Hypothalamus (tissue), 51 donors: ENCODE results near the gene RECK.
"Not testable (repeated sequence)": the region's sequence is repeated elsewhere in the genome, so short reads cannot be mapped to it uniquely, and the experiment has no call there.

ENCODE experiments used
- DNase-seq, 51 donors: peaks; one replicate each; lab custom pipeline; 2025; lab: John Stamatoyannopoulos, UW

Gene RECK, protein sequence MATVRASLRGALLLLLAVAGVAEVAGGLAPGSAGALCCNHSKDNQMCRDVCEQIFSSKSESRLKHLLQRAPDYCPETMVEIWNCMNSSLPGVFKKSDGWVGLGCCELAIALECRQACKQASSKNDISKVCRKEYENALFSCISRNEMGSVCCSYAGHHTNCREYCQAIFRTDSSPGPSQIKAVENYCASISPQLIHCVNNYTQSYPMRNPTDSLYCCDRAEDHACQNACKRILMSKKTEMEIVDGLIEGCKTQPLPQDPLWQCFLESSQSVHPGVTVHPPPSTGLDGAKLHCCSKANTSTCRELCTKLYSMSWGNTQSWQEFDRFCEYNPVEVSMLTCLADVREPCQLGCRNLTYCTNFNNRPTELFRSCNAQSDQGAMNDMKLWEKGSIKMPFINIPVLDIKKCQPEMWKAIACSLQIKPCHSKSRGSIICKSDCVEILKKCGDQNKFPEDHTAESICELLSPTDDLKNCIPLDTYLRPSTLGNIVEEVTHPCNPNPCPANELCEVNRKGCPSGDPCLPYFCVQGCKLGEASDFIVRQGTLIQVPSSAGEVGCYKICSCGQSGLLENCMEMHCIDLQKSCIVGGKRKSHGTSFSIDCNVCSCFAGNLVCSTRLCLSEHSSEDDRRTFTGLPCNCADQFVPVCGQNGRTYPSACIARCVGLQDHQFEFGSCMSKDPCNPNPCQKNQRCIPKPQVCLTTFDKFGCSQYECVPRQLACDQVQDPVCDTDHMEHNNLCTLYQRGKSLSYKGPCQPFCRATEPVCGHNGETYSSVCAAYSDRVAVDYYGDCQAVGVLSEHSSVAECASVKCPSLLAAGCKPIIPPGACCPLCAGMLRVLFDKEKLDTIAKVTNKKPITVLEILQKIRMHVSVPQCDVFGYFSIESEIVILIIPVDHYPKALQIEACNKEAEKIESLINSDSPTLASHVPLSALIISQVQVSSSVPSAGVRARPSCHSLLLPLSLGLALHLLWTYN

DNA sequence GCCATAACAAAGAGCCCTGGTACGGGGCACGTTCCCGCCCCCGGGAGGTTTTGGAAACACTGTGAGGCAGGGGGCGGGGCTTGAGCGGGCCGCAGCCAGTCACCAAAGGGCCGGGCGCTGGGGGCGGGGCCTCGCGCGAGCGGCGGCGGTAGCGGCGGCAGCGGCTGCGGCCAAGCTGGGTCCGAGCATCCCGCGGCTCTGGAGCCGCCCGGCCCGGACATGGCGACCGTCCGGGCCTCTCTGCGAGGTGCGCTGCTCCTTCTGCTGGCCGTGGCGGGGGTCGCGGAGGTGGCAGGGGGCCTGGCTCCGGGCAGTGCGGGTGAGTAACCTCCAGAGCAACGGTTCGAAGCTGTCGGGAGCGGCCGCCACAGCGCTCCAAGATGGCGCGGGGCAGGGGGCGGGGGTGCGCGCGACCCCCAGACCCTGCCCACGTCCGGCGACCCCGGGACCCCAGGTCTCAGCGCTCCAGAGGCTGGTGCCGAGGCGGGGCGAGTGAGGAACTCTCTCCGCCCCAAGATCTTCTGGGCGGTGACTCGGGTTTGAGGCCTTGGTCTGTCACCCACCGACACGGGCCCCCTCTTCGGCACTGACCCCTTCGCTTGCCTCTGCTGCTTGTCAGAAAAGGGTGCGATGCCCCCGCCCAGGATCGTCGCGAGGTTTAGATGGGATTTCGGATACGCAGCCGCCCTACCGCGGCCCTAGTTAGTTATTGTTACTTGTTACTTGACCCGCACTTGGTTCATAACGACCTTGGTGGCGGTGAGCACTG is at the start of gene RECK:
Gene RECK, plus strand, starts transcription at position 134 of the 769 bp plus-strand sequence. Its CDS starts 86 bp downstream, at position 220.
- DNase-seq, result peak; percentile 24 to 93 (median 81)

DNA sequence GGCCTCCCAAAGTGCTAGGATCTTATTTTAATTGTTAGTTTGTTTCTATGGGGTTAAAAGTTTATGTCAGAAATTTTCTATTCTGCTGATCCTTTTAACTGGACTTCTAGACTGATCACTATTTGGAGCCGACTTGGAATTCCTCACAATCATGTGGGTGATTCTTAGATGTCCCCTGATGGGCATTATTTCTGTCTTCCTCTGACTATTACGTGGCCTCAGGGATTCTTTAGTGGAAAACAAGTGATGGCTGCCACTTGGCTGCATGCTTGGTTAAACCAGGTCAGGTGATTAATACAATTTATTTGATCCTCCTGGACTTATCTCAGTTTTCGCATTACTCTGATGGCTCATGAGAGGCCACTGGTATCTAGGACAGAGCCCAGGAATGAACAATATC is 46.6 kb upstream of the RECK start:
- DNase-seq, result no peak

DNA sequence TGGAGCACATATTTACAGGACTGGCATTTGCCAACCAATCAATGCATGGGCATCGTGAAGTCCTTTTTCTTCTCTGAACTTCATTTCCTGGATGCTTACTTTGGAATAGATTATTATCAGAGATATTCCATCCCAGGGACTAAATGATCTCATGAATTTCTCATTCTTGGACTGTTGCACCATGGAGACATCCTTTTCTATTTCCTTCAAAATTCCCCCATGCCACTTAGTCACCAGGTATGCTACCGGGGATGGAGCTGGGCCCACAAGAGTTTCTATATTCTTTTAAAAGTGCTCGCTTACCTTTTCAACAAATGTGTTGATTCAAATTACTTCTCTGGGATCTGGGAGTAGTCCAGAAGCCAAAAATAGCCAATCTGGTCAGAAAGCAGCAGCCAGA is 43.6 kb upstream of the RECK start:
- not testable (repeated sequence) for DNase-seq

DNA sequence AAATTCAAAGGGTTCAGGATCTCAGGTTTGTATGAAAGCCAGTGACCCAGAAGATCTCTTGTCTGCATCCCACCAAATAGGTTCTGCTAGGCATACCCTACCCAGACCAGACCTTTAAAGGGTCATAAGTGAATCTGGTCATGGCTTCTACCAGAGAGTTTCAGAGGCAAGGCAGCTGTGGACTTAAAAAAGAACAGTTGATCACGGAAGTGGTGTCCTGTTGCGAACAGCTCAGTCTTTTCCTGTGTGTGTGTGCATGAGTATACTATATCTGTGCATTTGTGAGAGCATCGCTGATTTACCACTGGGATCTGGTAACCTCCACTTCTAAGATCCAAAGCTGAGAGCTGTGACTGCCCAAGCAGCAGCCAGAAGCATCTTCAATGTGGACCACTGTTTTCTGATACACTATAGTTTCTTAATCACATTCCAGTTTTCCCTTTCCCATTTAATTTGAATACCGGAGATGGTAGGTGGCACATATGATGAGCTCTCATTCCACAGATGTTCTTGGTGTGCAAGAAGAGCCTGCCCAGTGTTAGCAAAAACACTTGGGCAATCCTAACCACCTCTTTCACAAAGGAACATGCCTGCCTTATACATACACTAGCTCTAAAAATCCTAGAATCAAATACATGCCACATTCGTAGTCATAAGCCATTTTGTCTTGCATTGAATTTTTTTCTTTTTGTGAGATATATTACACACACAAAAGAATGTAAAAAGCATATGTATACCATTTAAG is 42.6 kb upstream of the RECK start:
- no peak for DNase-seq

DNA sequence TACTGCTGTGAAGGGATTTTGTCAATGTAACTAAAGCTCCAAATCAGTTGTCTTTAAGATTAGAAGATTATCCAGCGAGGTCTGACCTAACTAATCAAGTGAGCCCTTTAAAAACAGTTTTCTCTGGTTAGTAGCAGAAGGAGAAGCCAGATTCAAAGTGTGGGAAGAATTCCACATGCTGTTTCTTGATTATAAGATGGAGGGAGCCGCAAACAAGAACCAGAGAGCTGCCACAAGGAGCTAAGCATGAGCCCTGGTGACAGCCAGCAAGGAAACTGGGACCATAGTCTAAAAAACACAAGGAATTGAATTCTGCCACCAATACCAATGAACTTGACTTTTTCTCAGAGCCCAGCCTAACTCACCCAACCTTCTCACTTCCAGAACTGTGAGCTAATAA is 41.8 kb upstream of the RECK start:
- DNase-seq, result no peak

DNA sequence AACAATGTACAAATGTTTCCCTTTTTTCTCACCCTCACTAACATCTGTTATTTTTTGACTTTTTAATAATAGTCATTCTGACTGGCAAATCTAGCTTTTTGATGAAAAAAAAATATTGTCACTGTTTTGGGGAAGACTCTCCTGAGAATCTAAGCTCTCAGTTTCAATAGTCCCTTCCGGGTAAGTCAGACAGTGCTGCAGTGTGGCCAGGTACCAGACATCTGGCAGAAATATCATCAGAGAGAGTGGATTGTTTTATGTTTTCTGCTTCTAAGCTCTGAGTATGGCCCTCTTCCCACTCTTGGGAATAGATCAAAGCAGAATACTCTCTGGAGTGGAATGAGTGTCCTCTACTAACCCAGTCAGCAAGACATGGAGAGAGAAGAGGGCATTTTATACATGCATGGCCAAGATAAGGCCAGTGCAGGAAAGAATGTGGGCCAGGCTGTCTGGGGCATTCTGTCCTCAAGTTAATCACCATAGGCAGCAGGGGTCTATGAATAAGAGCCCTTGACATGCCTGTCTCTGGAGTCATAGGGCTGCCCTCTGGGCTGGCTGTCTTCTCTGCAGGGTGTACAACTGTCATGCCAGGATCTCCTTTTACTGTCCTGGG is 40.2 kb upstream of the RECK start:
- DNase-seq, result no peak

DNA sequence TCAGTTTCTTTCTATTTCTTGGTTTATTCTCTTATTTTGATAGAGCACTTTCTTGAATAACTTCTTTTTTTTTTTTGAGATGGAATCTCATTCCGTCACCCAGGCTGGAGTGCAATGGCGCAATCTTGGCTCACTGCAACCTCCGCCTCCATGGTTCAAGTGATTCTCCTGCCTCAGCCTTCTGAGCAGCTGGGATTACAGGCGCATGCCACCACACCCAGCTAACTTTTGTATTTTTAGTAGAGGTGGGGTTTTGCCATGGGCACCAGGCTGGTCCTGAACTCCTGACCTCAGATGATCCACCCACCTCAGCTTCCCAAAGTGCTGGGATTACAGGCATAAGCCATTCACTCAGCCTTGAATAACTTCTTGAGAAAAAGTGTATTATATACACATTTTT is 39.7 kb upstream of the RECK start:
- DNase-seq, result not testable (repeated sequence)

DNA sequence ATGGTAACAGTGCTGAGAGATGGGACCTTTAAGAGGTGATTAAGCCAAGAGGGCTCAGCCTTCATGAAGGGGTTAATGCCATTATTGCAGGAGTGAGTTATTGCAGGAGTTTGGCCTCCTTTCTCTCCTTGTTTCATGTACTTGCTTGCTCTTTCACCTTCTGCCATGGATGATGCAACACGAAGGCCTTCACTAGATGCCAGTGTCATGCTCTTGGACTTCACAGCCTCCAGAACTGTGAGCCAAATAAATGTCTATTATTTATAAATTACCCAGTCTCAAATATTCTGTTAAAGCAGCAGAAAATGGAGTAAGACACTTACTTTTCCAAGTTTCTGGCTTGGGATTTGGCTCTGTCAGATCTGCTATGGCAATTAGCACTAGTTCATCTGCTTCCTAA is 38.4 kb upstream of the RECK start:
- no peak for DNase-seq

DNA sequence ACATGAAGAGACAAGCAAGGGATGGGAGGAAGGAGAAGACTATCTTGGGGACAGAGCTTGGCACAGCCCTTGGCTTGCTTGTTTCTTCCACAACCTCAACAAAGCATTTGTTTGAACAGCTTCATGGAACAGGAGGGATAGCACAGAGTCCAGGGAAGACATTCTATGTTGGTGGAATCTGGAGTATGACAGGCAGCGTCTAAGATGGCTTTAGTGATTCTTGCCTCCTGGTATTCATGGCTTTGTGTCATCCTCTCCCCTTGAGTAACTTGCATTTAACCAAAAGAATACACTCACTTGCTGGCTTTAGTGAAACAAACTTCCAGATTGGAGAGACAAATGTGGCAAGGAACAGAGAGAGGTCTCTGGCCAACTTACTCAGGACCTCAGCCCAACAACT is 30.8 kb upstream of the RECK start:
- no peak for DNase-seq

DNA sequence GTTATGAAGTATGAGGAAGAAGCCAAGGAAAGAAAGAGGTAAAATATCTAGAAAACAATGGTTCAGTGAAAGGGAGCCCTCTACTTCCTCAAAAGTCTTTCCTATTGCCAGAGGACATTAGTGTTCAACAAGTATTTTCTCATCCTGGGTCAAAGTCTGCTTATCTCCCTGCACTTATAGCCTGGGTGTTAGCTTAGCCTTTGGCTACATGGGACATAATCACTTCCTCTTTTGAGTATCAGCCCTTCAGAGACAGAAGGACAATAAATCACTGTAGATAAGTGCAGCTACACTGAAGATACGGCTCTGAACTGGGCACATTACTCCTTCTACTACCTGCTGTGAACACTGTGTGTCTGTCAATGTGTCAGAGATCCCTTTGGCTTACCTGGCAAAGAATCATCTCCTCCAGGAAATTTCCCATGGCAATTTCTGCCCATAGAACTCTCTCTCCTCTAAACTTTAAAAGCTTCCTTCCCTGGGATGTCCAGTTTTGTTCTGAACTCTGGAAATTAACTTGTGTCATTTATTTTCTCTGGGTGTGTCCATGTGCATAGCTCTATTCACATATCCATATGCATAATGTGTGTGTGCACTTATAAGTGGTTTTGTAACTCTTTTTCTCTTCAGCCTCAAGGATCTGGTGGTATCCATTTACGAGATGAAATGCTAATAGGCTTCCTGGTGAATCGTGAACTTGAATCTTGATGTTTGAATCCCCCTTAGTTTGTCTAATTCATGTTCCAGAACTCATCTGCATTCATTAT is 30.0 kb upstream of the RECK start:
- DNase-seq, result no peak

DNA sequence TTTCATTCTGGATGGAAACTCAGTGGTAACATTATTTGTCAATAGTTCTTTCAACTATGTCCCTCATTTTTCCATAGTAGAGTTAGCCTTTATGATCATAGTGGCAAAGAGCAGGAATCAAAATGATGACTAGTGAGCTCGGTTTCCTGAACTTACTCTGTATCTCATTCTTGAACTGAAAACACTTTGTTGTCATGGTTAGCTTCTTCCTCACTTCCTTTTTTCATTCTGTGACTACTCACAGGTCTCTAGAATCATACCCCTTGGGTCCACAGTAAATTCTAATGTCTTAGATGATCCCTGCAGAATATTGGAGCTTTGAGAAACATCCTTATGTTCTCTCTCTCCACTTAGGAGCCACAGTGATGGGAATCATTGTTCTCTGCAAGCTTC is 29.4 kb upstream of the RECK start:
- no peak for DNase-seq

DNA sequence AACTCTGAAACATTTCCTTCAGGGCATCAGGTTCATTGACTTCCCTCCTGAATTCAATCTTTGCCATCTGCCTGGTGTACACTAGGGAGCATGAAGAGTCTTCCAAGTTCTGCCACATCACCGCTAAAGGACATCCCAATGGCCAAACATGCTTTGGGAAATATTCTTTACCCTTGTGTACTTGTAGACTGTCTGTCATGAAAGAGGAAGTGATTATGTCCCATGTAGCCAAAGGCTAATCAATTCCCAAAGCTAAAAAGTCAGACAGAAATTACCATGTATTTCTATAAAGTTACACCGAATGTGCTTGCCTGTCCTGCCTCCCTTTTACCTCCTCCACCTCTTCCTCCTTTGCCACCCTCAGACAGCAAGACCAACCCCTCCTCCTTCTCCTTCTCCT is 28.9 kb upstream of the RECK start:
- DNase-seq, result no peak

DNA sequence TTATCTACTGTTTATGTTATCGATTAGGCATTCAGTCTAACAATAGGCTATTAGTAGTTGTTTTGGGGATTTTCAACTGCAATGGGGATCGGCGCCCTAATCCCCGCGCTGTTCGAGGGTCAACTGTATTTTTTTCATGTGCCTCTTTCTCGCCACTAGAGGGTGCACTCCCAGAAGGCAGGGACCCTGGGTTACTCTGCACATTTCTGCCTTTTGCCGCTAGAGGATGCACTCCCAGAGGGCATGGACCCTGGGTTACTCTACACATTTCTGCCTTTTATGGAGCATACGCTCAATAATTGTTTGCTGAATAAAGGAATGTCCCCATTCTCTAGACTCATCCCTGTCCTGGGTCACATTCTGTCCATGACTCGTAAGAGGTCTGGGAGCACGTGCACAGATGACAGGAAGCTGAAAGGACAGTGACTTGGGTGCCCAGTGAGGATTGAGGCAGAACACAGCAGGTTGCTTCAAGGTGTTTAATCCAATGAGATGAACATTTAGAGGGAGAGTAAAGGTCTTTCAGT is 27.9 kb upstream of the RECK start:
- DNase-seq, result peak in 32 of 51 donors; percentile 1 to 65 (median 14)

DNA sequence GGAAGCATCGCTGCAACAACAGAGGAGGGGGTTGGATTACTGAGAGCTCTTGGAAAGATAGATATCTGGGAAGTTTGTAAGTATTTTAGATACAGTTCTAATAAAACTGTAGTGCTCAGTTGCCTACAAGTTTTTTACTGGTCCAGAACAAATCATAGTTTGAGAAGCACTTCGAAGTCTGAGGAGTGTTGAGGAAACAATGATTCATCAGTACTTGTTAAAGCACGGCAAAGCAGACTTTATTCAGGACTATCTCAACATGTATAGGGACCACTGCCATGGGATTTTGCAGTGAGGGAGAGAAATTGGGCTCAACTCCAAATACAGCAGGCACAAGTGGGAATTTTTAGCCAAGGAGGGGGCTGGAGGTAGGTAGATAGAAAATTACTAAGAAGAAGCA is 25.3 kb upstream of the RECK start:
- no peak for DNase-seq

DNA sequence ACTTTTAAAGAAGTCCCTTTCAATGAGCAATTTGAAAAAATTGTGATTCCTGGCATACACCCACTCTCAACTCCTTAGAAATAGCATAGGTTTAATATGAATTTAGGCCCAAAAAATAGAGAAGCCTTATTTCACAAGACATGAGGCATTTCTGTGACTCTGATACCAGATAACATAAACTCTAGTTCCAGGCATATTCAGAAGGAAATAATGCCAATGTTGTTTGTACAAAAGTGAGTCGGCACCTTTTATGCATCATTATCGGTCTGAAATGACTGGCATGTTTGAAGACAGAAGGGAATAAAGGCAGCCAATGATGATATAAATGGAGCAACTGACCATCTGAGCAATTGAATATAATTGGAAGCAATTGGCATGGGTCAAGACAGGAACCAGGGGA is 19.4 kb upstream of the RECK start:
- no peak for DNase-seq

DNA sequence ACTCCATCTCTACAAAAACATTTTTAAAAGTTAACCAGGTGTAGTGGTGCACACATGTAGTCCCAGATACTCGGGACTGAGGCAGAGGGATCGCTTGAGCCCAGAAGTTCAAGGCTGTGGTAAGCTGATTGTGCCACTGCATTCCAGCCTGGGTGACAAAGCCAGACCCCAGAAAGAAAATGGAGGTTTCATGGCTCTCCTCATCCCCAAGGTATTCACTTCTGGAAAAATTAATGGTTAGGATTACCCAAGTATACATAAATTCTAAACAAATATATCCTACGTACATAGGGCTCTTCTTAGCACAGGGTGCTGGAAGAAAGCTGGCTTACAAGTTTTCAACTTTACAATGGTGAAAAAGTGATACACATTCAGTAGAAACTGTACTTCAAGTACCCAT is 18.6 kb upstream of the RECK start:
- no peak for DNase-seq

DNA sequence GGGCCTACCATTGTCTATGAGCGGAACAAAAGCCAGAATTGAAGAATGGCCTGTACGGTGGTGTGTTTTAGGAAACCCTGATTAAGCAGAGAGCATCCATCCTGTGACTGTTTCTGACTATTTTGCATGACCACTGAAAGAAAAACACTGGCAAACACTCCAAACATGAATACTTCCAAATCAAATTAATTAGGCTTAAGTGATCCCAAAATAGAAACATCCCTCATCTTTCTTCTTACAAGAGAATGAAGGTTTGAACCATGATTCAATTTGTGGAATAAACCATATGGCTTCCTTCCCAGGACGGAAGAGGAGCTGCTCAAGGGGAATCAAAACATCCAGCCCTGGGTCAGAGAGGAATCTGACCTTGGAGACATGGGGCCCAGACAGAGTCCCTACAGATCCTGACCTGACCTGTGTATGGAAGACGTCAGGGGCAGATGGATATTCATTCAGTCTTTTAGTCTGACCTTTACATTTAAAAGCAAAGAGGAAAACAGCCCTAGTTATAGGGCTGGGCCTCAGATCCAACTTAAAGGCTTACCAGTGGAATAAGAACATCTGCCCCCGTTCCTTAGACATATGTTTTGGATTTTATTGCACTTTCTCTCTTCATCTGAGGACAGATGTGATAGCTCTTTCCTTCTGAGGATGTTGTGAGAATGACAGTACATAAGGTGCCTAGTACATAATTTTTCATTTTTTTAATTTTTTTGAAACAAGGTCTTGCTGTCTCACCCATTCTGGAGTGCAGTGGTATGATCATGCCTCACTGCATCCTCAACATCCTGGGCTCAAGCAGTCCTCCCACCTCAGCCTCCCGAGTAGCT is 17.6 kb upstream of the RECK start:
- DNase-seq, result no peak

DNA sequence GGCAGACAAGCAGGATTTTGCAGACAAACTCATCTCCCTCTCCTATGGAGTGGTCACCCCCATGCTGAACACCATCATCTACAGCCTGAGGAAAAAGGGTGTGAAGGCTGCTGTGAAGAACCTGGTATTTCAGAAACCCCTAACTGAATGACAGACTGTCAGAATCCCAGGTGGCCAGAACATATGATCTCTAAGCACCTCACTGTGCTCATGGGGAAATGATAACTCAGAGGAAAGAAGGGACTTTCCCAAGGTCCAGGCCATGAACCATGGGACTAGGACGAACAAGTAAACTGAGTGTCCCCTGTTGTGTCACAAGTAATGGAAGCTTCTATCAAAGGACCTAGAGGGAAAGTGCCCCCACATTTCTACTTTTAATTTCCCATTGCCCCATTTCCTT is 14.7 kb upstream of the RECK start:
- DNase-seq, result no peak
